SIG-M5 treated with dmso at 0.1 percent for 504 hours (cell line): ENCODE results near the gene CHST8.
"Not testable (repeated sequence)": the region's sequence is repeated elsewhere in the genome, so short reads cannot be mapped to it uniquely, and the experiment has no call there.

Source experiments
- DNase-seq: peaks from one replicate; lab custom pipeline; 2025; ENCODE audit not compliant: unreplicated experiment; lab: John Stamatoyannopoulos, UW

The CHST8 gene

DNA sequence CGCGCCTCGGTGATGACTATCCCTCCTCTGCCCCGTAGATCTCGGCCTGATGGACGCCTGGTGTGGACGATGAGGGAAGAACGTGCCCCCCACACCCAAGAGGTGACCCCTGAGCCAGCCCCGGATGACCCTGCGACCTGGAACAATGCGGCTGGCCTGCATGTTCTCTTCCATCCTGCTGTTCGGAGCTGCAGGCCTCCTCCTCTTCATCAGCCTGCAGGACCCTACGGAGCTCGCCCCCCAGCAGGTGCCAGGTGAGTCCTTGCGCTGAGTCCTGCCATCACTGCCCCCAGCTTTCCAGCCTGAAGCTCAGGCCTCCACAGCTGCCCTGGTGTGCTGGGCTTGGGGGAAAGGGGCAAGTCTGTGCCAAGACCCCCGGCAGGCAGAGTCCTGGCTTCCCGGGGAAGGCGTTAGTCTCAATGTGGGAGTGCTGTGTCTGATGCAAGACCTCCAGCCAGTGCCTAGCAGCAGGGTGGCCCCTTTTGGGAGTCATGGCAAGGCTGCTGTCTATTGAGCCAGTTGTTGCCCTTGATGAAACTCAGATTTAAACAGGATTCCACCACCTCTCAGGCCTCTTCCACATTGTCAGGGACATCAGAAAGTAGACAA, 67.5 kb downstream of the CHST8 start:
- no peak for DNase-seq

DNA sequence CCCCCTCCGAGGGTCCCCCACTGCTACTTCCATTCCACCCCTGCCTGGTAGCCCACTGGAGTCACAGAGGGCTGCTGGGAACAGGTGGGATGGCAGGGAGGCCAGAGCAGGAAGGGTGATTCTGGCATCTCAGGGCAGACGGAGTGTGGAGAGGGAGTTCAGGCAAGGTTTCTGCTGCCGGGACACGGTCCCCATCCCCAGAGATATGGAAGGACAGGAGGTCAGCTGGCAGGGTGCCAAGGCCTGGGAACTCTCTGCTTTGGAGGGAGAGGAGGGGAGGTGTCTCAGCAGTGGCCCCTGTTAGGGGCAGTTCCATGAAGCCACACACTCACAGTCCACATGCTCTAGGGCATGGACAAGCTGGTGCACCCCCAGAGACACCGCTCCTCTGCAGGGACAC, 68.1 kb downstream of the CHST8 start:
- DNase-seq, result no peak

DNA sequence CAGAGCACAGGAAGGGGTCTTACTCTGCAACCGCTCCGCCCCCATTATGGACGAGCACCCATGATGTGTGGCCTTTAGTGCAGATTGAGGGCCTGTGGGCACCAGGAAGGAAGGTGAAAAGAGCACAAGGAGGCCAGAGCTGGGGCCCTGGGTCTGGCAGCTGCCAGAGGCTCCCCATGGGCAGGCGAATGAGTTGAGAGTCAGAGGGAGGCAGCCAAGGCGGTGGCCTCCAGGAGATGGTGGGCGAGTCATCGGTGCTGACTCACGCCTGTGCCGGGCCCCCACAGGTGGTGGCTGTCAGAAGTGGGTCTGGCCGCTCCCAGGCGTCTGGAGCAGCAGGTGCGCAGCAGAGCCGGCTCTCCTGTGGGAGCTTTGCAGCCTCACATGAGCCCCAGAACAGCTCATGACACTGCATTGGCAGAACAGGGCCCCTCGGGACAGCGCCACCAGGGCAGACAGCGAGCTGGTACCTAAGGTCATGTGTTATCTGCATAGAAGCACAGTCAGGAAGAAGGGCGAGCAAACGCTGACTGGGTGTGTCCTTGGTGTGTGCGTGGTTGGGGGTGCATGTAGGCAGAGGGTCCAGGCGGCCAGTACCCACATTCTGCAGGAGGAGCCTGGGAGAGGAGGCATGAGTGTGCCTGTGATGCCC, 68.8 kb downstream of the CHST8 start:
- no peak for DNase-seq

DNA sequence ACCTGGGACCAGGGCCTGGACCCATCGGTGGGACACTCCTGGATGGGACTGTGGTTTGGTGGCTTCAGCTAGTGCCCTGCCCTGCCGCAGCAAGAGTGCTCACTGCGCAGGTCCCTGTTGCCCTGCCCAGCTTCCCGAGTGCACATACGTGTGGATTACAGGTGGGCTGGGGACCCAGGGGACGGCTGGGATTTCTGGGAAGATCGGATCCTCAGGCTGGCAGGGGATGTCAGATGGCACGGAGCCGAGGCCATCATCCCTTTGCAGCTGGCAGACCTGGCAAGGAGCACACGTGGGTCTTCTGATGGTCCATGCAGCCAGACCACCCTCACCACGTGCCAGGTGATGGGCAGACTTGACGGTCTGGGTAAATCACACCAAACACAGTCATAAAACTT, 69.3 kb downstream of the CHST8 start:
- DNase-seq, result no peak

DNA sequence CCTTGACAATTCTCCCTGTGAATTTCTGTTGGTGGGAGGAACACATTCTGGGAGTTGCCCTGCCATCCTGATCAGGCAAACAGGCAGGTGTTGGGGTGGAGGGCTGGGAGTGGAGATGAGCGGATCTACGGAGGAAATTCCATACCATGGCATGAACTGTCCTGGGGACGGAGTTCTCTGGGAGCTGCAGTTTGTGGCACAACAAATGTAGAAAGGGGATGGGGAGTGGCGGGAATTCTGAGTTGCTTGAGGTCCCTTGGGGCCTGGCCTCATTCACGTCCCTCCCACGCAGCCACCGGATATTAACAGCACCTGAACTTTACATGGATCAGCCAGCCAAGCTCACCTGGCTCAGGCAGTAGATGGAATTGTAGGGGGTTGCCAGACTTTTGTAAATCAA, 70.0 kb downstream of the CHST8 start:
- no peak for DNase-seq

DNA sequence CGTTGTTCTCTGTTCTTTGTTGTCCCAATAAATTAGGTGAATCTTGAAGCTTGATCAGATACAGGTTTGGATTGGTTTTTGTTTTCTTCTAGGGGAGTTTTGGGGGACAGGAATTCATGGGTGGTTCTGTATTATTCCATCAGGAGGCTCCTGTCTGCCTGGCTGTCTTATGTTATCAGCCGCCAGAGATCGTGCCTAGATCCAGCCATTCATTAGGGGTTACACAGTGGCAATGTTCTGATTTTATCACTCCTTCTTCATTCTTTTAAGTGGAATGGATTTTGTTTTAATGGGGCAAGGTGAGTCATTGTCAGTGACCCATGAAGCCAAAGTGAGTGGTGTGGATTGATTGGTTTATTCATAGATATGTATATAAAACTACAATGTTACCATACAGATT, 71.9 kb downstream of the CHST8 start:
- DNase-seq, result no peak

DNA sequence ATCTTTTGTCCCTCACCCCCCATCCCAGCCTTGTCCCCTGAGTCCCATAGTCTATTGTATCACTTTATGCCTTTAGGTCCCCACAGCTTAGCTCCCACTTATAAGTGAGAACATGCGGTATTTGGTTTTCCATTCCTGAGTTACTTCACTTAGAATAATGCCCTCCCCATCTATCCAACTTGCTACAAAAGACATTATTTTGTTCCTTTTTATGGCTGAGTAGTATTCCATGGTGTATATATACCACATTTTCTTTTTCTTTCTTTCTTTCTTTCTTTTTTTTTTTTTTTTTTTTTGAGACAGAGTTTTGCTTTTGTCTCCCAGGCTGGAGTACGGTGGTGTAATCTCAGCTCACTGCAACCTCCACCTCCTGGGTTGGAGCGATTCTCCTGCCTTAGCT, 73.8 kb downstream of the CHST8 start:
- DNase-seq, result not testable (repeated sequence)

DNA sequence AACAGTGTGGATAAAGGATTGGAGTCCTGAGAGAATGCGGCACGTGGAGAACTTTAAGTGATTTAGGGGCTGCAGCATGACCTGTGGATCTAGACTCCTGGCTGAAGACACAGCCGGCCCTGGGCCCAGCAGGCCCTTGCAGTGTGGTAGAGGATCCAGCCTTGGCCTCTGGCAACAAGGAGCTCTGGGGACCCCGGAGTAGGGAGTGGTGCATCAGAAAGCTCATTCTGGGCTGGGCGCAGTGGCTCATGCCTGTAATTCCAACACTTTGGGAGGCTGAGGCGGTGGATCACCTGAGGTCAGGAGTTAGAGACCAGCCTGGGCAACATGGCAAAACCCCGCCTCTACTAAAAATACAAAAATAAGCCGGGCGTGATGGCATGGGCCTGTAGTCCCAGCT, 76.0 kb downstream of the CHST8 start:
- DNase-seq, result no peak

DNA sequence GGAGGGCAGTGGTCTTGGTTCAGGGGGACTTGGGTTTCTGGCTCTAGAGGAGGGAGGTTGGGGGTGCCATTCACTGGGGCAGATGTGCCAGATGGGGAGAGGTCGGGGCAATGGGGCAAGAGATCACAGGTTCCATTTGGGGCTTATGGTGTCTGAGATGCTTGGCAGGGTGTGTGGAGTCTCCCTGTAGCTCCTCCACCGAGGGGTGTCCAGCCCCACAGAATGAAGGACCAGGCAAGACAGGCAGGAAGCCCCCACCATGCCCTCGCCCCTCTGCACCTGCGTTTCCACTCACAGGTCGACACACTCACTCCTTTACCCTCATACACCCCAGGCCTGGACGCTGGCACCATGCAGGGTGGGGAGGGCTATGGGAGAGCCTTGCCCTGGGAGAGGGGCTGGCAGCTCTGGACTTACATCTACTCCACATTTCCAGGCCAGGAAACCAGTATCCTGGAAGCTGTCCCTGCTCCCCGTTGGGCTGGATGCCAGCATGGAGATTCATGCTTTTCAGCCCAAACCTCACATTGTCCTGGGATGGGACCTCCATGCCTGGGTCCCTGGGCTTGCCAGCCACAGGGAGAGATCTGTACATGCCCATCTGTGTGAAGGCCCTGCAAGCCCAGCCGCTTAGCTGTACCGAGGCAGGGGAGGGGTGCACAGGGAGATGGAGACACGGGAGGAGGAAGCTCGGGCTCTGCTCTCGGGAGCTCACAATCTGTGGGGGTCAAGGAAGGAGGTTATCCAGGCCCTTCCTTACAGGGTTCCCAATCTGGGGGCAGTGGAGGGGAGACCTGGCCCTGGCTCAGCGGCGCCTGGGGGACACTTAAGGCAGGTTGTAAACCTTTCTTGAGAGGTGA, 77.1 kb downstream of the CHST8 start:
- DNase-seq, result no peak

DNA sequence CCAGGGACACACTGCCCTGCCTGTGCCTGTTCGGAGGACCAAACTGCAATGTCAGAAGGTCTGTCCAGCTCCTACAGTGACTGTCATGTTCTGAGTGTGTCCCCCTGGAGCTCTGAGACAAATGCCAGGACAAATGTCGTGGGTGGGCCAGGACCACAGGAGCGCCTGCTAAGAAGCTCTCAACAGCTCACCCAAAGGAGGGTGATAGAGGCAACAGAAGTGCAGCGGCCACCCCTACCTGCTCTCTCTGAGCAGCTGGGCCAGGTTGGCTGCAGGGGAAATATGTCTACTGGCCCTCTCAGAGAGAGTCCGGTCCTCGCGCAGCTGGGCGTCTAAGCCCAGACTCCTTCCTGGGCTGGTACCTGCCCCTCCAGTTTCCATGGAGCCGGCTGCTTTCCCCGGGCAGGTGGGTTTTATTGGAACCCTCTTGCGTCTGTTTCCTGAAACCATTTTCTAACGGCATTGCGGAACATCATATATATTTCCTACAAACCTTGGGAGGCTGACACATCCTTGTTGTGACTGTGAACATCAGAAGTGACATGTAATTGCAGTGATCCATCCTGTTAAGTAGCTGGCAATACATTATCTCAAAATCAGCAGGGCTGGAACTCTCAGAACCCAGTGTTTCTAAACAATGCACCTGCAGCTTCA, 78.1 kb downstream of the CHST8 start:
- DNase-seq, result no peak

DNA sequence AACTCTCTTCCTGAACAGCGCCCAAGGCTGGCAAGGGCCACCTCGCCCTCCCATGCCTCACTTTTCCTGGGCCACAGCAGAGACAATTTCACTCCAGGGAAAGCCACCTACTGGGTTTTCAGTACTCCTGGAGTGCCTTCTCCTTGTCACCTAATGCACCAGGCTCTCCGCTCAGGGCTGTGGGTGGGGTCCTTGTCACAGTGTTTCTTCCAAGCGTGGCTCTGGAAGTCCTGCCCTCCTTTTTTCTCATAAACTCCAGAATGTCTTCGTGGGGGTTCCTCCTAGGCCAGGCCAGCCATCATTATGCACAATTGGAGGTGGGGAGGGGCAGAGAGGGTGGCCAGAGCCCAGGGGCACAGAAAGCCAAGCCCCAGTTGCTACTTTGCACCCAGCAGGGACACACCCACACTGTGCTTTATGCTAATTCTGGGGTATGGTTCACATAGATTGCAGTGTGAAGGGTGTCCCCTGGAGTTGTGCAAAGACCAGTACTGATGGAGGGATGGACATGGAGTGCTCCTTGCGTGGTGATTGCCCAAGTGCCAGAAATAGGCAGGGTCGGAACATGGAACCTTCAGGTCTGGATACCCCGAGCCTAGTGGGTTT, 78.8 kb downstream of the CHST8 start:
- DNase-seq, result no peak

DNA sequence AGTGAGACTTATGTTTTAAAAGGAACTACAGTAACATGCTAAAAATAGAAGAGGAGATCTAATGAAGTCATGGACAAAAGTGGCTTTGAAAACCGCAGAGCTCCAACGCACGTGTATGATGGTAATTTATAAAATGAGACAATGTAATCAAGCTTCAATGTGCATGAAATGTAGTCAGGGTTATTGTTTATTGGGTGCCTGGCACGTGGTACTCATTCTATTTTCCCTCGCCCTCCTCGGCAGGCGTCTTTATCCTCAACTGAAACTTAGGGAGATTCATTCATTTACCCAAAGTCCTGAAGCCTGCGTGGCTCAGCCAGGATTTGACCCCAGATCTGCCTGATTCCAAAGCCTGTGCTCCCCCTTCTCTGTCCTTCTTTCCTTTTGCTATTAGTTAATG, 79.8 kb downstream of the CHST8 start:
- DNase-seq, result no peak

DNA sequence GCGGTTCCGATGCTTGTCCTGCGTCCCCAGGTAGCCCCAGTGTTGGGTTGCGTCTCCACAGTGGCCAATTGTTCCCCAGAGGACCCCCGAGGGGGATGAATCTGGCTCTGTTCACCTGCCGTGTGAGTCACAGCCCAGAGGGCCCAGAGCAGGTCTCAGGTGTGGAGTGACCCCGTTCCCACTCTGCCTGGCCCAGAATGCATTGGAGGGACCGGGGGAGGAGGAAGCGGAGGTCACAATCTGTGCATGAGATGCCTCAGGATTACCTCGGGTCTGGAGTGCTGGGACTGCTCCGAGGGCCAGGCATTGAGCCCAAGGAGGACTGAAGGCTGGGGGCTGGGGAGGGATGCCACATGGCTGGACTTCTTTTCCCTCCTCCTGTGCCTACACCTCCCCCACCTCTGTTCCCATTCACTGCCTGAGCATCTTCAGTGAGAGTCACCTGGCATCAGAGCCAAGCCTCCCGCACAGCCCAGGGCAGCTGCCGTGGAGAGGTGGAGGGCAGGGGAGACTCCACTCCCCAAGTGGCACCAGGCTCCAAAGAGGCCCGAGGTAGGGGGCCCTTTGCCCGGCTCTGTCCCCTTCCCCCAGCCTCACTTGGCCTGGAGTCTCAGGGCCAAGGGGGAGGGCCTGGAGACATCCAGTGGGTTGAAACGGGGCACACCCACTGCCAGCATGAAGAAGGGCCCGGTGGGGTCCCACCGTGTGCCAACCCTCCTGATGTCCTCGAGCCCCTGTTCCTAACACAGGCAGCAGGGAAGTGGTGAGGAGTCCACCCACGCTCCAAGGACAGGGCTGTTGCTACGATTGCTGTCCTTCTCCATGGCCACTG, 81.1 kb downstream of the CHST8 start:
- no peak for DNase-seq

DNA sequence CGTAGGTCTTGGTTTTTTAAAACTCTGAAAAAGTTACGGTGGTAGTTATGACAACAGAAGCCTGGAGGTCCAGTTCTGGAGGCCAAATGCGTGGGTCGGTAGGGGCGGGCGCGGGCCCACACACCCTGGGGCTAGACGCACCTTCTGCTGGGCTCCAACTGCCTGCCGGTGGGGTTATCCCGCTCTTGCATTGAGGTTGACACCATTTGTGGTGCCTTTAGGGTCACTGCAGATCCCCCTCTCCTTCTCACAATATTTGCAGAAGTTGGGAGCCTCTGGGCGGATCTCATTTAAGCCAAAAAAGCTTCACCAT, 81.6 kb downstream of the CHST8 start:
- no peak for DNase-seq

DNA sequence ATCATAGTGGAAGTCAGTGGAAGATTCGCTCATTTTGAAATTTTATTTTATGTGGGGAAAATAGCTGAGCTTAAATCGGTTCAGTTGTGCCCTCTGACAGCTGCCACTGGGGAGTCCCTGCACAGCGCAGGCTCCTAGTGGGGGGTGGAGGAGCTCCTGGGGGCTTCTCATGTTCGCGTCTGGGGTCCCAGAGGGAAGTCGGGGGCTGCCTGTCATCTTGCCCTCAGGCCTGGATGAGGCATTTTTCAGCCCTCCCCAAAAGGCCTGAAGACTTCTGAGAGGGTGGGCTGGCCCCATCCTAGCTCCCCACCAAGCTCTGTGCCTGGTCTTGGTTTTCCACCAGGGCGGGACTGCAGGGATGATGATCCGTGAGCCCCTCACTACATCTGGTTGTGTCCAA, 82.1 kb downstream of the CHST8 start:
- no peak for DNase-seq

DNA sequence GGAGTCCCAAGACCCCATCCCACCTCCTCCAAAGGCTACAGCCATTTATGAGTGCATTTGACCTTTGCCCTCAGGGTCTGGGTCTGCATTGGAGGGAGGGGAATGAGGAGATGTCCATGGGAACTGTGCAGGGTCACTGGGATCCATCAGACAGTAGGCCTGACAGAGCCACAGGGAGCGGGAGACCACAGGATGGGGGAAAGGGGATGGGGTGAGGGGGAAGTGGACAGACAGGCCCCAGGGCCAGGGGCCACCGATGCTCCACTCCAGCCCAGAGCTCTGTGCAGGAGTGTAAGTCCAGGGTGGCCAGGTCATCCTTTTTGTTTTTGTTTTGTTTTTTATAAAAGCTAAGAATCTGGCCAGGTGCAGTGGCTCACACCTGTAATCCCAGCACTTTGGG, 82.5 kb downstream of the CHST8 start:
- no peak for DNase-seq

DNA sequence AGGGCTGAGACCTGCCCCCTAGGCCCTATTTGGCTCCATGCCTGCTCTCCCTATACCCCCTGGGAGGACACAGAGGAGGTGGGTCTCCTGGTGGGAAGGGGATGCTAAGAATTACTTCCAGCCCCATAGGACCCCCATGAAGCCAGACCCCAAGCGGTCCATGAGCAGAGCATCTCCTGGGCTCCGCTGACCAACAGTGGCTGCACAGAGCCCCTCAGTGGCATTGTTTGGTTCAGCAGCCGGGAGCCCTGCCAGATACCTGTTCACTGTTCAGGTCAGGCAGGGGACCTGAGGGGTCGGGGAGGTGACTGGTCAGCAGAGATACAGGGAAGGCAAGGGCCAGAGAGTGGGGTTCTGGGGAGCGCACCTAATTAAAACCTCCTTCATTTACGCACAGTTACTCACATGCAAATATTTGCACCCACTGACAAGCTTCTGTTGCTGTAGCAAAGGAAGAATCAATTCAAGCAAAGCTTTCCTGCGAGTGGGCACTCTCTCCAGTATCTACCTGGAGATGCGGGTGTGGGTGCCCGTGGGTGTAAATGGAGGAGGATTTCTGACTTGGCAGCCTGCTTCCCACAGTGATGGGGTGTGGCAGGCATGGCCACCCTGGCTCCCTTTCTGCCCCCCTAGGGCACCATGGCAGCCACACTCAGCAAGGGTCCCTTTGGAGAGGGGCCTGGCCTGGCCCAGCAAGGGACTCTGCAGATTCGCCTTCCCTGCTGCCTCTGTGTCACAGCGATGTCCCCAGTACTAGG, 83.5 kb downstream of the CHST8 start:
- DNase-seq, result no peak

DNA sequence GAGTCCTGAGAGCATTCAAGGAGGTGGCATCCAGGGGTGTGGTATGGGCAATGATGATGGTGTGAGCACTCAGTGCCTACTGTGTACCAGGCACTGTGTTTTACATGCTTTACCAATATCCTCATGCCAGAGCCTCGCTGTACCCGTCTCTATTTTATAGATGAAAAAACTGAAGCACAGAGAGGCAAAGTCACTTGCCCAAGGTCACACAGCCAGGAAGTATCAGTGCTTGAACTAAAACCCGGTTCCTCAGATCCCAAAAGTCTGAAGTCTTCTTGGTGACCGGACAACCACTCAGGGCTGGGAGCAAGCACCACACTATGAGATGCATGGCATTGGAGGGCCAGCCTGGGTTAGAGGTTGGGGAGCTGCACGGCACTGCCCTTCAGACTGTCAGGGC, 84.1 kb downstream of the CHST8 start:
- no peak for DNase-seq

DNA sequence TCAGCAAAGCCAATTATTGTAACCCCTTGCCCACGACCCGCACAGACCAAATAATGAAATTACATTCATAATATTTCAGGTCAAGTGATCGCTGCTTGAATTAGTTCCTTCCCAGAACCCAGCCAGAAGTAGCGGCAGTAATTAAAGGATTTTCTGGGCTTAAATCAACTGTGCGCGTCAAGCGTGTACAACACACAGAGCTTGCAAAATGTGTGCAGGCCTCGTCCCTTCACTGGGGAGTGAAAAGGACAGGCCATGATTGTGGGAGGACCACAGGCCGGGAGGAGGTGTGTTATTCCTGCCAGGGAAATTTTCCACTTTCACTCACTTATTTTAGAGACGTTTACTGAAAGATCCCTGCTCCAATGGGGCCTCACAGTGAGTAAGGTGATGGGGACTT, 84.9 kb downstream of the CHST8 start:
- no peak for DNase-seq

DNA sequence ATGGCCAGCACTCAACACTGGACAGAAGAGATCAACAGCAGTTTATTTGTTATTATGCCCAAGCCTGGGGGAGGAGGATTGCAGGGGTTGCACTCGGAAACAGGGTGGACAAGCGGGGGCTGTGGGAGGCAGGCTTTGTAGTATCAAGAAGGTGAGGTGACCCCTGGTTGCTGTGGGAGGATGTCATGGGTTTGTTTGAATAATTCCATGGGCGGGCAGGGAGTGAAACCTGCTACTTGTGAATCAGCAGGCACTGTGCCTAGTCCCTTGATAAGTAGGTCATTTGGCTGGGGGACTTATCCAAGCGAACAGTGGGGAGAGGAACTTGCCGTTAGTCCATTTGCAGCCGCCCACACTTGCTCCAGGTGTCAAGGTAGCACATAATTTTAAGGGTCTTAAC, 90.5 kb downstream of the CHST8 start:
- no peak for DNase-seq
